Measurements from ENCODE around the gene KRTAP20-3.

KRTAP20-3 gene

DNA sequence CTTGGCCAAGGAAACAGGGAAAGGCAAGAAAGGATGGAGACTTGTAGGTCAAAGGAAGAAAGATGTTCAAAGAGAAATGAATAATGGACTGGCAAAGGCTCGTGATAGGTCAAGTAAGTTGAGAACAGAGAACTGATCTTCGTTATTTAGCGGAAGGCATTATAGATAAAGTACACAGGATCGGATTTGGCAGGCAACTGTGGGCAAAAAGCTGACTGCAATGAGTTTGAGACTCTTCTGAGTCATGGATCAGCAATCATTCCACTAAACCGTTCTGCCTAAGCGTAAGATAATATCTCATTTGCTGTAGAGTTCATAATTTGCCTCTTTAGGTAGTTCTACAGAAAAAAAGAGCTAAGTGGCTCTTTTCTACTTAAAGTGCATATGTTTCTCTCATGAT lies 41.8 kb downstream of the KRTAP20-3 start:
- DNase-seq = no peak

DNA sequence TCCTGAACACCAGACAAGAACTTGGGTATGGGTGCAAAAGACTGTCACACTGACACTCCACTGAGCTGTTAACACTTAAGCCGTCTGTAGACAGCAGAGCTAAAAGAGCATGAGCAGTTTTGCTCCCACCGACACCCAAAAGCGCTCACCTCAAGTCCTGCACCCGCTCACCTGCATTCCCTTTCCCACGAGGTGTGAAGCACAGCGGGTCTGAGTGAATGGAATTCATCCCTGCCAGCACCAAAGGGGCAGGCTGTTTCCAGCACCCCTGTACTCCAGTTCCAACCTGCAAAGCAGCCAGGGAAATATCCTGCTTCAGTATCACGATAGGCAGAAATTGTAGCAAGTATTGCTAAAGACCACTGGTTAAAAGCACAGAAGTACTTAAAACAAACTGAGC lies 47.2 kb downstream of the KRTAP20-3 start:
- no peak for DNase-seq

Data from NCI-H1417 (cell line).